HG02943 (cell line): ENCODE data around the gene CCDC78.
"Not testable (repeated sequence)": the region's sequence is repeated elsewhere in the genome, so short reads cannot be mapped to it uniquely, and the experiment has no call there.

ENCODE experiments used
- ATAC-seq: cut with Tn5 transposase; IDR thresholded peaks from one replicate; pipeline ENCODE4 v1.9.1; 2021; ENCODE audit warnings: mild to moderate bottlenecking, low read depth, moderate library complexity; ENCODE audit not compliant: unreplicated experiment

CCDC78 gene

DNA sequence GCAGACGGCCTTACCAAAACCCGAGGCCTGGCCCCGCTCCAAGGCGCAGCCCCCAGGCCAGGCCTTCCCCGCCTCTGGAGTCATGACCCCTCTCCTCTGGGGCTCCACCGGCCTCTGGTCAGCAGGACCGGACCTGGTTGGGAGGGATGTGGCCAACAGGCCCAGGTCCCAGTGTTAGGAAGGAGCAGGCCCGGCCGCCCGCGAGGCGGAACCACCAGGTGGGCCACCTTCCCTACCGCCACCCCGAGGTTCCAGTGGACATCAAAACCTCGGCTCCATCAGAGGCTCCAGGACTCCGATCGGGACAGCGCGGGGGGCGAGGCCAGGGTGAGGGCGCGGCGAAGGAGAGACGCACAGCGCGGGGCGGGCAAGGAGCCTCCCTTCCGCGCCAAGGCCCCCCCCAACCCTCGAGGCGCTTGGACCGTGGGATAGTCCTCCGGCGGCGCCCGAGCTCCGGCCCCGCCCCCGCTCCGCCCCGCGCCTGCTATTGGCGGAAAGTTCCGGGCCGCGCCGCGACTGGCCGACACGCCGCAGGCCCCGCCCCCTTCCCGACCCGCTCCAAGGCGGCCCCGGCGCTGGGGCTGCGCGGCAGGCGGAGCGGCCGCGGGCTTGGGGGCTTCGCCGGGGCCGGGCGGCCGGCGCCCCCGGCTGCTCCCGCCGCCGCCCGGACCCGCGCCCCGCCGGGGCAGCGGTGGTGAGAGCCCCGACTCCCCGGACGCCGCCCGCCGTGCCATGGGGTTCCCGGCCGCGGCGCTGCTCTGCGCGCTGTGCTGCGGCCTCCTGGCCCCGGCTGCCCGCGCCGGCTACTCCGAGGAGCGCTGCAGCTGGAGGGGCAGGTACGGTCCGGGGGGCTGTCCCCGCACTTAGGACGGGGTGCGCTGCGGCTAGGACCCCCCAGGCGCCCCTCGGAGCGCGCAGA is 11.4 kb downstream of the CCDC78 start, which contains the start of gene METRN:
TSS of gene METRN (plus strand) at position 561 of the 919 bp plus-strand sequence. CDS start at position 733, 172 bp downstream.
- no peak for ATAC-seq

GRCh38 chr16:714079-714478 is 12.2 kb downstream of the CCDC78 start:
- ATAC-seq = no peak

- not testable (repeated sequence) for ATAC-seq
Measured at GRCh38 chr16:712740-713250, 13.4 kb downstream of the CCDC78 start.

DNA sequence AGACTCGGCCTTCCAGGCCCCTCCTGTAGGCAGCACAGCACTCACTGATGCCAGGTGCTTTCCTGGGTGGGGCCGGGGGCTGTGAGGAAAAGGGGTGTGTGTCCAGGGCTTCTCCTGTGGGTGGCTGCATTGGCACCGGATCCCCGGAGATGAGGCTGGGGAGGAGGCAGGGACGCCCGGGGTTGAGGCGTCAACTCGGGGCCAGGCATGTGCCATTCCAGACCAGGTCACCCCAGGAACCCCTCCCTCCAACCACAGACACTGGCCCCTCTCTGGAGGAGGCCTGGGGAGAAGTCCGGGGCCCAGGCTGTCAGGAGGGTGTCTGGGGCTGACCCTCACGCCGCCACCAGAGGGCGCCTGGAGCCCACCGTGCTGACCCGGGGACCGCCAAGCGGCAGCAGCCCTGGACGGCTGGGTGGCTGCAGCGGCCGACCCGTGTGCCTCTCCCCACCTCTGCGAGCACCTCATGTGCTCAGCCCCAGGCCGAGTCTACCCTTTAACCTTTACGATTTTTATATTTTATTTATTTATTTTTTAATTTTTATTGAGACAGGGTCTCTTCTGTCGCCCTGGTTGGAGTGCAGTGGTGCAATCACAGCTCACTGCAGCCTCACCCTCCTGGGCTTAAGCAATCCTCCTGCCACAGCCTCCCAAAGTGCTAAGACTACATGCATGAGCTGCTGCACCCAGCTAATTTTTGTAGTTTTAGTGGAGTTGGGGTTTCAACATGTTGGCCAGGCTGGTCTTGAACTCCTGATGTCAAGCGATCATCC is 14.5 kb downstream of the CCDC78 start:
- ATAC-seq = no peak

- ATAC-seq = no peak
Measured at GRCh38 chr16:711084-711483, 15.2 kb downstream of the CCDC78 start.

DNA sequence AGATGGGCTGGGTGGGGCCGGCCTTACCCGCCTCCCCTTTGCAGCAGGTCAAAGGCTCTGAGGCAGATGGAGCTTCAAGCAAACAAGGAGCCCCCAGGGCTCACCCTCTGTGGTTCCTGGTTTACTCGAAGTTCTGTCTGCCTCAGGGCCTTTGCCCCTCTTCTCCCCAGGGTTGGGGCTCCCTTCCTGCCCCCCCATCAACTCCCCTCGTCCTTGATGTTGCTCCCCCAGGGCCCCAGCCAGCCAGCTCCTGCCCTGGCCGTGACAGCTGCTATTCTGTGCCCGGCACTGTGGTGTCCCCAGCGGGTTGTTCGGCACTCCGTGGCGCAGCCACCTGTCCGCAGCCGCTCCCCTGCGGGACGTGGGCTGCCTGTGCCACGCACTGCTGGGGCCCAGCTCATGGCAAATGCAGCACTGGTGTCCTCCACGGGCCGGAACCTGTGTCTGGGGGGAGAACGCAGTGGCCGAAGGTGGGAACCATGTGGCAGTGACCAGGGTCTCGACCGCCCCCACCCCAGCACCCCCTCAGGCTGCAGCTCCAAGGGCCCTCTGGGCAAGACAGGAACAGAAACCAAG is 15.7 kb downstream of the CCDC78 start:
- ATAC-seq = no peak

GRCh38 chr16:709566-710499 is 16.4 kb downstream of the CCDC78 start:
- no peak for ATAC-seq

- ATAC-seq = no peak
Measured at GRCh38 chr16:708959-709358, 17.3 kb downstream of the CCDC78 start.

- ATAC-seq = no peak
Measured at GRCh38 chr16:708019-708418, 18.2 kb downstream of the CCDC78 start.

DNA sequence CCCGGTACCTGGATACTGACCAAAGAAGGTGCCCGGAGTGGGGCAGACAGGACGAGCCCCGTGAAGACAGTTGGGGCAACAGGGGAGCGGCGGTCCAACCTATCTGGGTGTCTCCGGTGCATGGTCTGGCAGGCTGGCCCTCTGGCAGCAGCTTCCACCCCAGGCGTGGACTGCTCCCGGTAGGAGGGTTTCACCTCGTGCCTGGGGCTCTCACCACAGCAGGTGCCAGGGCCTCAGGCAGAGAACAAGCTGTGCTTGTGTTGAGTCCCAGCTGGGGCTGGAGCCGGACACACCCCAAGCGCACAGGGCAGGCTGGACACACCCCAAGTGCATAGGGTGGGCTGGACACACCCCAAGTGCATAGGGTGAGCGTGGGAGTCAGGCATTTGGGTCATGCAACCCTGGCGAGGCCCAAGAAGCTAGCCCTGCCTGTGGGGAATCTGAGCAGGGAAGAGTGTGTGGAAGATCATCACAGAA is 19.1 kb downstream of the CCDC78 start:
- no peak for ATAC-seq

DNA sequence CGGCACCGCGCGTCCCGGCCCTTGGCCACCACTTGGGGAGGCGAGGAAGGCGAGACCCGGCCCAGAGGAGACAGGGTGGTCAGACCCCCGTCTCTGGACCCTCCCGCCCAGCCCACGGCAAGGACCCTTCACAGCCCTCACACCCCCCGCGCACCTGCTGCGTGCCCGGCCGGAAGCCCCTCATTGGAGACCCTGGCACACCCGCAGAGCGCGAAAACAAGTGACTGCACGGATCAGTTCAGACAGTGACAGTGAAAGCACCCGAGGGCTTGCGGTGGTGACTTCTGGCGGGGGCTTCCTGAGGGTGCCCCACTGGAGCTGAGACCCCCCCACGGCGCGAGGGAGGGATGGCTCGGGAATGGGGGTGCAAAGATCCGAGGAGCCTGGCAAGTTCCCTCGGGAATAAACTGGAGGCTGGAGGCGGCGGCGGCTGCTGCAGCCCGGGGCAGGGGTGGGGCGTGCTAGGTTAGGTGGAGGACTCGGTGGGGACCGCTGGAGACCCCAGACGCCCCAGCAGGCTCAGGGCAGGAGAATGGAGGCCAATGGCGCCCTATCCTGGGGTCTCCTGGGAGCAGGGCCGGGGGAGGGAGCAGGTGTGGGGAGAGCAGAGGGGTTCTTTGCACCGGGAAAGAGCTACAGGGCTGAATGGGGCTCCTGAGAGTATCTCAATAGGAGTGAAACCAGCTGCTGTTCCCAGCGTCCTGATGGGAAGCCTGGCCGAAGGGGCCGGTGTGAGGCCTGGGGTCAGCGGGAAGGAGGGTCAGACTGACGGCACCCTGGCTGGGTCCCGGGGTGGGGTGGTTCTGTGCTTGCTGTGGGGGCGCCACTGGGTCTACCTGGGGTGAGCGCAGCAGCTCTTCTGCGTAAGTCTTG is 19.8 kb downstream of the CCDC78 start:
- ATAC-seq = no peak

- ATAC-seq = no peak
Measured at GRCh38 chr16:705431-706188, 20.6 kb downstream of the CCDC78 start, which contains the start of gene FBXL16. TSS of gene FBXL16 (minus strand) at chr16:705801. CDS start at chr16:697405, 8,396 bp downstream.

DNA sequence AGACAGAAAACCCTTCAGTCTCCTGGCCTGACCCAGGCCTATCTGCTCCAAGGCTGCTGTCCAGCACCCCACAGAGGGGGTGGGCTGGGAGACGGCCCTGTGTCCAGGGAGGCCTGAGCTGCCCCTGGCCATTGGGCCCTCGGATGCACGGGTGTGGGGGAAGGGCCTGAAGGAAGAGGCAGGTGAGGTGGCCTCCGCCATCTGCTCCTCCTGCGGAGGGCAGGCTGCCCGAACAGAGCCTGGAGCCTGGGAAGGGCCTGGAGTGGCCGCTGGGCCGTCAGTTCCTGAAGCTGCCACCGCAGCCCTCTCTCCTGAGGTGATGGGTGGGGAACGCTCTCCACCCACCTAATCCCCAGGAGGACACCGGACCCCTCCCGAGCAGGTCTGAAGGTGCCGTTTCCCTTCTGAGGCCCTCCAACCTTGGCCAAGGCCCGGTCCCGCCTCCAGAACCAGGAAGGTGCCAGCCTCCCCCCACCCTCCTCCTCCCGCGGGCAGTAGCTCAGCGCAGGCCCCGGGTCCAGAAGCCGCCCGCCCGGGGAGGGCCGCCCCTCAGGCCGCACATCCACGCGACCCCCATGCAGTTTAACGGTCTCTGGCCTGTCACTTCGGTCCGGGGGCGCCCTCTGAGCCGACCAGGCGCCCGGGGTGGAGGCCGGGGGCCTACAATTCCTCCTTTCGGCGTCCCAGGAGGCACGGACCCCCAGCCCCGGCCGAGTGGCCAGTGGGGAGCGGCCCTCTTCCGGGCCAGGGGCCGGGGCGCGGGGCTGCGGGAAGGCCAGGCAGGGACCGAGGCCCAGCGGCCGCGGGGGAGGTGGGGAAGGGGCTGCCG is 21.5 kb downstream of the CCDC78 start:
- ATAC-seq = no peak

DNA sequence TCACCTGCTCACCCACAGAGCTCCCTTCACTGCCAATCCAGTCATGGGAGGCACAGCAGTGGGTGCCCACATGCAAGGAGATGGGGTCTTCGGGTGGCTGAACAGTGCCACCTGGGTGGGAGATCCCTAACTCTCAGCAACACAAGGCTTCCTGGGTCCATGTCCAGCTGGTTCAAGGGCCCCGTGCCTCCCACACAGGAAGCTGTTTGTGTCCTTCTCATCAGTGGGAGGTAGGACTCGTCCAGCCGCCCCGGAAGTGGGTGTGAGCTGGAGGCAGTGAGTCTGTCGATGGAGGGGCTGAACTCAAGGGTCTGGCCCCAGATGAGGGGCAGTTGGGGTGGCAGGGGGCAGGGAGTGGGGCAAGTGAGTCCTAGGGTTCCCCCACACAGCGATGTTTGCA is 22.2 kb downstream of the CCDC78 start:
- ATAC-seq = no peak

- no peak for ATAC-seq
Measured at GRCh38 chr16:703406-703805, 22.8 kb downstream of the CCDC78 start.

DNA sequence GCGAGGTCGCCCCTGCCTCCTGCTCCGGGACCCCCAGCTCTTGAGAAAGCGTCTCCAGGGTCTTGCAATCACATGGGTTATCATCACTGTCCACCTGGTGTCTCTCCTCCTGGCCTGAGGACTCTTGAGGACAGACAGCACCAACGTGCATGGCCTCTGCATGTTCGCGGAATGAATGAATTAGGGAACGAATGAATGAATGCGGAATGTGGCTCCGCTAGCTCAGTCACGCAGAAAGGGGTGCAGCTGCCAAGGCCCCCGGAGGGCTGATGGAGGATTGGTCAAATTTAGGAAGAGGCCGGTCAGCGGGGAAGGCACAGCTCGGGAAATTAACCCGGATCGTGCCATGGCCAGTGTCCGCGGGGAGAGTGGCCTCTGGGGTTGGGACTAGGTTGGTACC is 23.9 kb downstream of the CCDC78 start:
- no peak for ATAC-seq
